Astrocyte of the cerebellum (primary cell): Measurements from ENCODE around the gene FAM120A.

Experiments
- DNase-seq: peaks from one replicate; pipeline ENCODE4 v3.0.0-alpha.2; 2011; ENCODE audit warnings: low read depth
- H3K4me3 ChIP-seq: 2 replicates; pipeline ENCODE4 v1.5.1; 2011; ENCODE audit warnings: mild to moderate bottlenecking, low read depth, low read length, moderate library complexity
- CTCF ChIP-seq: IDR thresholded peaks from 2 replicates; pipeline ENCODE4 v1.5.1; 2012; ENCODE audit warnings: low read length, low read depth, moderate library complexity, mild to moderate bottlenecking; ENCODE audit errors: missing control alignments
- in situ Hi-C: cut with HindIII; loops from 2 replicates; pipeline ENCODE4 v1.10.0; 2017; ENCODE audit warnings: low sequenced_read_pairs

The FAM120A gene

GRCh38 chr9:93467462-93467861, 16.0 kb downstream of the FAM120A start:
- DNase-seq: no peak
- in situ Hi-C loops: no loop called here
- no peak for TF ChIP-seq CTCF
- no peak overlapping the region for H3K4me3 ChIP-seq

GRCh38 chr9:93468763-93469456, 17.4 kb downstream of the FAM120A start:
- no peak overlapping the region for H3K4me3 ChIP-seq
- in situ Hi-C loops: no loop called here
- TF ChIP-seq CTCF: no peak
- DNase-seq: no peak

GRCh38 chr9:93470391-93470790, 18.9 kb downstream of the FAM120A start:
- in situ Hi-C loops: no loop called here
- no peak for TF ChIP-seq CTCF
- no peak for DNase-seq
- H3K4me3 ChIP-seq: no peak overlapping the region

- in situ Hi-C loops: no loop called here
- DNase-seq: no peak
- no peak overlapping the region for H3K4me3 ChIP-seq
- TF ChIP-seq CTCF: no peak
Observed at GRCh38 chr9:93471124-93471523, 19.6 kb downstream of the FAM120A start.

- no peak for TF ChIP-seq CTCF
- in situ Hi-C loops: no loop called here
- DNase-seq: no peak
Observed at GRCh38 chr9:93473411-93473810, 21.9 kb downstream of the FAM120A start.

GRCh38 chr9:93475108-93475507, 23.6 kb downstream of the FAM120A start:
- DNase-seq: no peak
- in situ Hi-C loops: no loop called here
- no peak overlapping the region for H3K4me3 ChIP-seq
- TF ChIP-seq CTCF: no peak

More at GRCh38 chr9:93473411-93473810, 21.9 kb downstream of the FAM120A start:
- H3K4me3 ChIP-seq: no peak overlapping the region
